ENCODE measurements around the gene SEMA5A. TPM values are rescaled to one million over a fixed set of nuclear protein-coding genes. Genes with fewer than 3 reads are reported as not detected.

Gene SEMA5A
- polyA plus RNA-seq, 4 donors = 35.9 to 42.6 (median 41.2) TPM

GRCh38 chr5:9523090-9523823 lies 22.6 kb downstream of the SEMA5A start:
- no peak for DNase-seq (ENCODE audit: low read depth in 4 of 4, low spot score in 3 of 4)

DNA sequence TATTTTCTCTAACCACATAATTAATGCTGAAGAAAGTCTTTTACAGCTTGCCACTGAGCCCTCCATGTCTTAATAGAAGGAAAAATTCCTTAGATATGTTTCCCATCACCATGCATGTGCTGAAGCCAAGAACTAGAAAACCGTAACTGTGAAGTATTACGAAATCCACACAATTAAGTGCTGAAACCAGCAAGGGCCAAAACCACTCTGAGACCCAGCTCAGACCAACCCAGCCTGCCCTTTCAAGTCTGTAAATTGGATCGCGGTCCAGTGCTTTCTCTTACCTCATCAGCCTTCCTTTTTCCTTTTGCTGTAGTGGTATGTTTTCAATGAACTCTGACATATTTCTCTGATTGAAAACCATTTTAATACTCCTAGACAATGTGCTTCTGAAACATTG lies 26.3 kb downstream of the SEMA5A start:
- no peak for DNase-seq (ENCODE audit: low read depth in 4 of 4, low spot score in 3 of 4)

DNA sequence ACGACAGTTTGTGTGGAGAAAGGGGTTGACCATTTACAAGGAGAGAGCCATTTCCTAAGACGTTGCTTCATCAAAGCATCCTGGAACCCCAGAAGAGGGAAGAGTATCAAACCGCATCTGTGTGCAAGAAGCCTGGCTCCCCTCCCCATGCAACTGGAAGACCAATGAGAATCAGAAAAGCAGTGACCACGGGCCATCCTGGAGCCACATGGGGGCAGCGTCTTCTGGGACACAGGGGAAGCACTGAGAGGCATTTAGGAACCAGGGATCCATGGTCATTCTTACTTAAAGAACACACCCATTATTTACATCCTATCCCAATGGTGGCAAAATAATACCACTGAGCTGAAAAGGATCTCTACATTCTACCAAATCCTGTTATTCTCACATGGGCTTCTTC lies 29.3 kb downstream of the SEMA5A start:
- no peak for DNase-seq (ENCODE audit: low read depth in 4 of 4, low spot score in 3 of 4)

DNA sequence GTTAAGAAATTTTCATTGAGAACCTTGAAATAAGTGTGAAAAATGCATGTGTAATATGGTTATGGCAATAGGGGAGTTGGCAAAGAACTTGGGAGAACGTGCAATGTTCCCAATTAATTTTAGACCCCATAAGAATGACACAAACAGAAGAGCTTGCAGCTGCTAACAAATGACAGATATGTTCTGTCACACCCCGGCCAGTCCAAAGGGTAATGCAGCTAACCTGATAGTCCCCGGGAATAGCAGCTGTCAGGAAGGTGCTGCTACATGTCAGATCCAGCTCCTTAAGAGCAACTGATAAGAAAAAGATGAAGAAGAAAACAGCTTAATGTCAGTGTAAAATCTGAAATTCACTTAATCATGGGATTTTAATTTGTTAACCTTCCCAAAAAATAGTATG lies 30.4 kb downstream of the SEMA5A start:
- DNase-seq (ENCODE audit: low read depth in 4 of 4, low spot score in 3 of 4) = no peak

DNA sequence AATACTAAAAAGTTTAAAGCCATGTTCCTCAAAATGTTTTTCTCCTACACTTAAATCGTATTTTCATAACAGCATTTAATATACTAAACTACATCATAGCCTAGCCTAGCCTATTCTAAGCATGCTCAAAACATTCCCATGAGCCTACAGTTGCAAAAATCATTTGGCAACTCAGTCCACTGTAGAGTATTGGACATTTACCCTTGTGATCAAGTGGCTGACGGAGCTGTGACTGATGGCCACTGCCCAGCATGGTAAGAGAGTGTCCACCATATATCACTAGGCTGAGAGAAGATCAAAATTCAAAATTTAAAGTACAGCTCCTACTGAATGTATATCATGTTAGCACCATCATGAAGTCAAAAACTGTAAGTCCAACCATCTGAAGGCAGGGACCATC lies 30.9 kb downstream of the SEMA5A start:
- no peak for DNase-seq (ENCODE audit: low read depth in 4 of 4, low spot score in 3 of 4)

- DNase-seq (ENCODE audit: low read depth in 4 of 4, low spot score in 3 of 4) = no peak
Observed at GRCh38 chr5:9513827-9514226, 32.0 kb downstream of the SEMA5A start.

DNA sequence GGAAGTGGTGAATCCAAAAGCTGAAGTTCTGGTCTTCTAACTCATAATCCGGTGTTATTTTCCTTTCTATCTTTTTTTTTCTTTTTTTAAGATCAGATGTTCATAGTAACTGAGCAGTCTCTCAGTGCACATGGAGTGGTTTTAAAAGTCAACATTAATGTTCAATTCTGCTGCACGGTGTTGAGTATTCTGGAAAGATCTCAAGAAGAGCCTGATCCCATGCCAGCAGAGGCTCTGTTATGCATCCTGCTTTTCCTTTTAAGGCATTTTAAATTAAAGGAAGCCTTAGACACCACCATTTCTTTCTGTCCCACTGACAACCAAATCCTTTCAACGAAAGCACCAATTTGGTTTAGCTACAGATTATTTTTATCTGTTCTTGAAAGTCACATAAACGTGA lies 33.4 kb downstream of the SEMA5A start:
- DNase-seq (ENCODE audit: low read depth in 4 of 4, low spot score in 3 of 4) = no peak

GRCh38 chr5:9507974-9508373 lies 37.9 kb downstream of the SEMA5A start:
- DNase-seq (ENCODE audit: low read depth in 4 of 4, low spot score in 3 of 4) = no peak

DNA sequence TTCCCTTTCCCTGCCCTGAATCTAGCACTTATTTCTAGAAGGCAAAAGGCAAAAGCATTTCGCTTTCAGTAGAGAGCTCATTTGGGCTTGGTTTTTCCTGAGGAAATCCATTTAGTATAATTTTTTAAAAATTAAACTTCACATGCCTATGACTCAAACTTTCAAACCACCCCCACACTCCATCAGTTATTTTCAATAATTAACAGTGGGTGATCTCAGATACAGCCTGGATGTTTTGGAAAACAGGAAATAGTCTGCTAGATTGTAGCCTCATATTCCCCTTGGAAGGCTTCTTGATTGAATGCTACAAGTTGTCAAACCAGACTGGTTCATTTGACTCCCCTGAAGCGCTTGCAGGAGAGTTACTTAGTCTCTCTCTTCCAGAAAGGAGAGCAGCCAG lies 40.6 kb downstream of the SEMA5A start:
- no peak for DNase-seq (ENCODE audit: low read depth in 4 of 4, low spot score in 3 of 4)

DNA sequence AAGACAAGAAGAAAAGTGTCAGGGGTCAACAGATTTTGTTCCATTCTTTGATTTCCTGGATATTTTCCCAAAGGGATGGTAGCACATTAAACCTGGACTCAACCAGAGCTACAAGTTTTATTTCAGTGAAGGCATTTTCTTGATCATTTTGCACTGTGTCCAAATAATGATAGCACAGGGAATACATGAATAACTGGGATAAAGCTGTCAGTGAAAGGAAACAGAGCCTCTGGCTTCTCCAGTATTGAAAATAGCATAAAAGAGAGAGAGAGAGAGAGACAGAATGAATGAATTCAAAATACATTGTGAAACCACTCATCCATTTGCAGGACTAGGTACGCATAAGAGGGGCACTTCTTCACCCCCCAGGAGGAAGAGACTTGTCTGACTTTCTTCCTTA lies 43.0 kb downstream of the SEMA5A start:
- DNase-seq (ENCODE audit: low read depth in 4 of 4, low spot score in 3 of 4) = no peak

DNA sequence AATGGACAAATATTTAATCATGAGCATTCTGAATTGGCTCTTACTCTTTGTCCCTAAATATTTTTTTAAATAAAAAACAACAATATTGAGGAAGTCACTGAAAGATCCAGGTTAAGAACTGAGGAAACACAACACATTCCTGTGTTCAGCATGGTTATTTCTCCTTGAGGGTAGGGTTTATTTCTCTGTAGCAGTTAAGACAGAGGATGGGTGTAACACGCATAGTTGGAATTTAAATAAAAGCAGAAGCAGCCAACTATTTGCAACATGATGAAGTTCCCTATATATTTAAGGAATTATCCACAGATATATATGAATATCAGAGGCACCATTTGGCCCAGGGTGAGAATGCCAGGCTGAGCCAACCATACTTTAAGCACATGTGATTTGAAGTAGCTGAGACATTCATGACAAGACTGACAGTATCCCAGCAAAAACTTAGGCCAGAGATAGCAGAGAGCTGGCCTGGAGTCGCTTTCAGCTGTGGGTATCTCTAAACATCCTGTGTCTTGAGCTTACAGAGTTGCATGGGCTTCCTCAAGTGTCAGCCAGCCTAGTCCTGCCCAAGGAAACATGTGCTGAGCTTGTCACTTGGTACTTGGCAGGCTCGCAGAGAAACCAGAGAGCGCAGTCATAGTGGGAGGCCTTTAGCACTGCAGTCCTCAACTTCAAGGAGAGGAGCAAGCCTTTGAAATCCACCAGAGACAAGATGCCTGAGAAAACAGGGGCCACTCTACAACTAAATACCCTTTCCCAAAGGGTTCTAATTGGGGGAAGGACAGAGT lies 43.6 kb downstream of the SEMA5A start:
- no peak for DNase-seq (ENCODE audit: low read depth in 4 of 4, low spot score in 3 of 4)

DNA sequence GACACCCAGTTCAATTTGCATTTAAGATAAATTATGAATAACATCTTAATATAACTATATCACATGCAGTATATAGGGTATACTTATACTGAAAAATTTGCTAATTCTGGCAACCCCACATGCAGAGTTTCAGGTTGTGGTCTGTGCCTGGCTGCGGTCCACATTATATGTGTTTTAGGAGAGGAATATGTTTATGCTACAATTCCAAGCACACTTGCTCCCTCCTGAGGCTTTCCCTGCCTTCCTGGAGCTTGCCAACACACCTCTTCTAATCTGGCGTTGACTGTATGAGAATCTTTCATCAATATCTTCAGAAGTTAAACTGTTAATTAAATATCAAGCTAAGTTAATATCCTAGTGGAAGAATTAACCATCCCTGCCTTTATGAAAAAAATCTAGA lies 45.2 kb downstream of the SEMA5A start:
- DNase-seq (ENCODE audit: low read depth in 4 of 4, low spot score in 3 of 4) = no peak

DNA sequence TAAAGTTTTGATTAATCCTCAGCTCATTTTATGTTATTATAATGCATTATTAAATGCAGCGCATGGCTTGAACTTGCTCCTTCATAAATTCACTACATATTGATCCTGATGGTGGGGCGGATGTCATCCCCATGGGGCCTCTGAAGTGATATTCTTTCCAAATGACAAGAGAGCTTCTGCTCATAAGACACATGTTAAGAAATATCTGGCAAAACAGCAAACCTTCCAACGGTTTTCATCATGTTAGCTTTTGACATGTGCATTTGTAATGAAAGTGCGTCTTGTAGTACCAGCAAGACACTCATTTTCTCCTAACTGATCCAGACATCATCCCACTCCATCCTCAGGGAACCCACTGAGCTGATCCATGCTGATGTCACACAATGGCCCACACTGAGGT lies 45.7 kb downstream of the SEMA5A start:
- no peak for DNase-seq (ENCODE audit: low read depth in 4 of 4, low spot score in 3 of 4)

- DNase-seq (ENCODE audit: low read depth in 4 of 4, low spot score in 3 of 4) = no peak
Observed at GRCh38 chr5:9499498-9499876, 46.4 kb downstream of the SEMA5A start.

- no peak for DNase-seq (ENCODE audit: low read depth in 4 of 4, low spot score in 3 of 4)
Observed at GRCh38 chr5:9498541-9499497, 47.1 kb downstream of the SEMA5A start.

GRCh38 chr5:9497347-9497746 lies 48.5 kb downstream of the SEMA5A start:
- no peak for DNase-seq (ENCODE audit: low read depth in 4 of 4, low spot score in 3 of 4)

DNA sequence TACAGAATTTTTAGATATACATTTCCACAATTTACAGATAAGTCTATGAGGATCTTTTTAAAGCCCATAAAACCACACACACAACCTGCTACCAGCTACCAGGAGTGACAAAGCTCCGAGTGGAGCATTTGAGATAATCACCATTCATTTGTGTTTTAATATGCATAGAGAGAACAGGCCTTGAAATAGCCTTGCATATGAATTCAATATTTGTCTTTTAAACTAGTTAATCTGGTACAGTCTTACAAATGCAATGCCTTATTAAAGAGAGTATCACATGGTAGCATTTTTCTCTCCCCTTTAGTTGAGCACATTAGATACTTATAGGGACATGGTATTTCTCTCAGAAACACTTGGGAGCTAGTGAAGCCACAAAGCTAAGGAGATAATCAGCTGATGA lies 49.1 kb downstream of the SEMA5A start:
- DNase-seq (ENCODE audit: low read depth in 4 of 4, low spot score in 3 of 4) = no peak

- no peak for DNase-seq (ENCODE audit: low read depth in 4 of 4, low spot score in 3 of 4)
Observed at GRCh38 chr5:9495121-9495520, 50.8 kb downstream of the SEMA5A start.

DNA sequence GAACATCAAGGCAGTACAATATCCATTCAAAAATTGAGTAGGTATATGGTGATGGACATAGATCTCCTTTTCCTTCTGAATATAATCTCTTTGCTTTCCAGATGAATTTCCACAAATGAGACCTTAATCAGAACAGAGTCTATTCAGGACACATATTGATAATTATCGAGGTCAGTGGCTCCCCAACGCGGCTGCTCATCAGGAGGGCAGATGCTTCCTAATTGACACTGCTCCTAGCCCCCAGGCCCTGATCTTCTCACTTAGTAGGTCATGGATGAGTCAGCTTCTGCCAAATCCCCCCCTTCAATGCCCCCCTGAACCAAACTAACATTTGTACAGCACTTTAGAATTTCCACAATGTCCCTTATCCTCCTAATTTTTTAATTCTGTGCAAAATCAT lies 51.6 kb downstream of the SEMA5A start:
- DNase-seq (ENCODE audit: low read depth in 4 of 4, low spot score in 3 of 4) = no peak

DNA sequence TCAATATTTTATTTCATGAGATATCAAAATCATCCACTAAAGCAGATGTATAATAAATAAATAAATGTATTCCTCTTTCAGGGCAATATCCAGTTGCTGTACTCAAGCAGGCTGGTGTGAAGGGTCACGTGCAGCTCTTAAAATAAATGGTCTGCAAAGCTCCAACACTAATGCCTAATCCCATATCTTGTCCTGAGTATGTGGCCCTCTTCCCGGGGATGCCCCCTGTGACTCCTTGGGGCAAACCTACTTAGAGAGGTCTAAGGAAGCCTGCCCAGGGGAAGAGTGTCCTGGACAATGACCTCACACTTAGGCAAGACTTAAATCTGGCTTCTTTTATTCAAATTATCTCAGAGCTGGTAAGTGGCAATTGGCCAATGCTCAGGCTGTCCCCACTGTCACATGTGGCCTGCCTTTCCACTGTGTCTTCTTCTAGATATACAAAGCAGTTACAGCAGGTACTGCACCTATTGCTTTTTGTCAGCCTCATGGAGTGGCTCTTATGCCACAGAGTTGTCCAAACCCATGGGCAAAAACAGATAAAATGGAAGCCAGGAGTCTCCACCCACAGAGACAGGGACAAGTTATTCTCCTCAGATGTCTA lies 55.3 kb downstream of the SEMA5A start:
- no peak for DNase-seq (ENCODE audit: low read depth in 4 of 4, low spot score in 3 of 4)

- no peak for DNase-seq (ENCODE audit: low read depth in 4 of 4, low spot score in 3 of 4)
Observed at GRCh38 chr5:9483779-9484178, 62.1 kb downstream of the SEMA5A start.
